Endothelial cell of coronary artery (primary cell): ENCODE results near the gene FIG4. TPM values are rescaled to one million over a fixed set of nuclear protein-coding genes. Genes with fewer than 3 reads are reported as not detected.

Experiments
- total RNA-seq: library from RNA; depleted of rRNA; stranded (reverse); fragments of >200 nt; gene quantifications from 2 replicates; pipeline ENCODE4 v1.2.3, GENCODE V29; 2014

Gene FIG4
- 10.2 and 10.4 TPM in 2 replicates for total RNA-seq

GRCh38 chr6:109690737-109691621 is at the start of gene FIG4, which contains the start of gene AK9:
TSS of gene FIG4 (plus strand) at chr6:109691296. CDS start at chr6:109691436, 140 bp downstream.
TSS of gene AK9 (minus strand) at chr6:109691202. CDS start at chr6:109675745, 15,457 bp downstream.

Other genes starting within 250 kb of the FIG4 start
- gene MICAL1, start 235.5 kb upstream of the FIG4 start, total RNA-seq, result 25.8 and 28.4 TPM in 2 replicates
- gene ZBTB24, start 208.1 kb upstream of the FIG4 start, total RNA-seq, result 5.1 and 5.7 TPM in 2 replicates
- gene AK9, start 94 bp upstream of the FIG4 start, total RNA-seq, result 4.1 and 6.4 TPM in 2 replicates